CD4-positive, alpha-beta memory T cell (primary cell): ENCODE data around the gene CHD5. TPM values are rescaled to one million over a fixed set of nuclear protein-coding genes. Genes with fewer than 3 reads are reported as not detected.
A peak's percentile ranks its signal among the peaks of the same experiment; 100 is the strongest.

ENCODE experiments used
- CTCF ChIA-PET: fragments of 350-600 bp; sonication (Branson Sonifier 250); formaldehyde crosslinking; loops from one replicate; lab custom pipeline; 2021; ENCODE audit warnings: inconsistent platforms; ENCODE audit not compliant: partially characterized antibody; lab: Charles Lee
- POLR2A ChIA-PET: fragments of 350-600 bp; sonication (Branson Sonifier 250); formaldehyde crosslinking; loops from one replicate; lab custom pipeline; 2021; ENCODE audit not compliant: partially characterized antibody; lab: Charles Lee
- DNase-seq, 5 donors: peaks; one replicate each; pipeline versions ENCODE4 v3.0.0 to v3.0.0-alpha.2; 2020 to 2022; ENCODE audit warnings: mixed read lengths in 1 of 5
- H3K27ac ChIP-seq: one replicate; pipeline ENCODE4 v1.7.0; 2013; ENCODE audit warnings: low read depth, low read length
- H3K27me3 ChIP-seq: 2 replicates; pipeline ENCODE4 v1.7.0; 2013; ENCODE audit warnings: mild to moderate bottlenecking, low read length, moderate library complexity; ENCODE audit not compliant: insufficient read depth
- H3K36me3 ChIP-seq: 2 replicates; pipeline ENCODE4 v1.7.0; 2013; ENCODE audit warnings: mild to moderate bottlenecking, low read length, moderate library complexity; ENCODE audit not compliant: insufficient read depth
- H3K4me1 ChIP-seq: 2 replicates; pipeline ENCODE4 v1.7.0; 2013; ENCODE audit warnings: mild to moderate bottlenecking, low read length, moderate library complexity; ENCODE audit not compliant: insufficient read depth
- H3K4me3 ChIP-seq, 2 donors: one replicate each; pipeline ENCODE4 v1.7.0; 2013; ENCODE audit warnings: low read length in 2 of 2, mild to moderate bottlenecking in 1 of 2
- H3K9me3 ChIP-seq, 2 donors: one replicate each; pipeline ENCODE4 v1.7.0; 2013; ENCODE audit warnings: low read length in 2 of 2, control low read depth in 1 of 2; ENCODE audit not compliant: control insufficient read depth in 1 of 2
- H3K27ac Mint-ChIP-seq, 7 donors: one replicate each; pipeline ENCODE4 v1.8.0; 2020 to 2021; ENCODE audit warnings: mixed read lengths in 7 of 7, mild to moderate bottlenecking in 6 of 7, inconsistent platforms in 3 of 7, moderate library complexity in 3 of 7
- H3K27me3 Mint-ChIP-seq, 2 donors: one replicate each; pipeline ENCODE4 v1.8.0; 2020 to 2021; ENCODE audit warnings: mixed read lengths in 2 of 2
- H3K36me3 Mint-ChIP-seq, 2 donors: one replicate each; pipeline ENCODE4 v1.8.0; 2020 to 2021; ENCODE audit warnings: mixed read lengths in 2 of 2, inconsistent platforms in 1 of 2, mild to moderate bottlenecking in 1 of 2
- H3K4me1 Mint-ChIP-seq, 4 donors: one replicate each; pipeline ENCODE4 v1.8.0; 2020 to 2021; ENCODE audit warnings: mixed read lengths in 4 of 4, mild to moderate bottlenecking in 1 of 4
- H3K4me3 Mint-ChIP-seq, 8 donors: one replicate each; pipeline ENCODE4 v1.8.0; 2020 to 2021; ENCODE audit warnings: mixed read lengths in 8 of 8, mild to moderate bottlenecking in 7 of 8, moderate library complexity in 6 of 8, inconsistent platforms in 3 of 8
- H3K9me3 Mint-ChIP-seq, 8 donors: one replicate each; pipeline ENCODE4 v1.8.0; 2020 to 2021; ENCODE audit warnings: mixed read lengths in 8 of 8, mild to moderate bottlenecking in 5 of 8, inconsistent platforms in 3 of 8, moderate library complexity in 1 of 8
- intact Hi-C: fragments of 100-400 bp; cut with micrococcal nuclease; formaldehyde crosslinking; loops from one replicate; pipeline ENCODE4 v1.15.1; 2023
- polyA plus RNA-seq, 2 donors: library from polyadenylated mRNA; unstranded; fragments of 300-500 nt; fragmentation: Illumina TruSeq; gene quantifications; one replicate each; pipeline ENCODE4 v1.2.3, GENCODE V29; 2021
- total RNA-seq, 2 experiments: library from RNA; stranded (reverse); gene quantifications; one replicate each; pipeline ENCODE4 v1.2.3, GENCODE V29; 2021

CHD5 gene
- total and polyA plus RNA-seq, 4 experiments from 2014 or later, result 0.06 to 0.17 TPM; not detected in 2

DNA sequence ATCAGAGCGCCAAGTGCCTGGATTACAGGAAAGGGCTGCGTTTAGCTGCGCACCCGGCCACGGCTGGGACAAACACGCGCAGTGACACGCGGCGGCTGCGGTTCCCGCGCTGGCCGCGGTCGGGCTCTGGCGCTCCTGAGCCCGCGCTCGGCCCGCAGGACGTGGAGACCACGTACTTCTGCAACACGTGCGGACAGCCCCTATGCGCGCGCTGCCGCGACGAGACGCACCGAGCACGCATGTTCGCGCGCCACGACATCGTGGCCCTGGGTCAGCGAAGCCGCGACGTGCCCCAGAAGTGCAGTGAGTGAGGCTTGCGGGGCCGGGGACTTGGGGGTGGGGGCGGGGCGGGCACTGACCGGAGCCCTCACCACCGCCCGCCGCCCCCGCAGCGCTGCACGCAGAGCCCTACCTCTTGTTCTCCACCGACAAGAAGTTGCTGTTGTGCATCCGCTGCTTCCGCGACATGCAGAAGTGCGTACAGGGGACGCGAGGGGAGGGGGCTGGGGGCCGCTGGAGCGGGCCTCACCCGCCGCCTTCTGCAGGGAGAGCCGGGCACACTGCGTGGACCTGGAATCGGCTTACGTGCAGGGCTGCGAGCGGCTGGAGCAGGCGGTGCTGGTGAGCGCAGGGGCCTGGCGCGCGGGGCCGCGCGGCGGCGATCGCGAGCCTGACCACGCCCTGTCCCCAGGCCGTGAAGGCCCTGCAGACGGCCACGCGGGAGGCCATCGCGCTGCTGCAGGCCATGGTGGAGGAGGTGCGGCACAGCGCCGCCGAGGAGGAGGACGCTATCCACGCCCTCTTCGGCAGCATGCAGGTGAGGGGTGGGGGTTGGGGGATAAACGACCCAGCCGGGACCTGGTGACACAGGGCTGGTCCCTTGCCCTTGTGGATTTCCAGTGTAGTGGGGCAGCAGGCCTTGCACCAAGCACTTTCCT lies 28.9 kb upstream of the CHD5 start:
- peak overlapping the region in 1 of 2 donors; percentile 24 for H3K4me3 ChIP-seq
- H3K36me3 Mint-ChIP-seq, result no peaks in the 10 kb centered on the region
- H3K4me3 Mint-ChIP-seq, result peak overlapping the region; percentile 60 to 74 (median 66)
- H3K4me1 Mint-ChIP-seq, result peaks cover 2 to 27% (median 9%) of the 10 kb centered on the region in 4 donors
- POLR2A ChIA-PET, result interaction anchor here (1.0 to 1.3 kb wide), 2 partner anchors 19 to 36 kb away, joined by 3 to 4 read pairs; no protein-coding TSS in a partner anchor
- no peaks in the 10 kb centered on the region for H3K9me3 ChIP-seq
- H3K27me3 ChIP-seq, result no peaks in the 10 kb centered on the region
- peak overlapping the region in 1 of 7 donors; percentile 75 for H3K27ac Mint-ChIP-seq
- peaks cover 0 to 3% of the 10 kb centered on the region in 2 donors for H3K27me3 Mint-ChIP-seq
- no peak overlapping the region for H3K27ac ChIP-seq
- H3K36me3 ChIP-seq, result no peaks in the 10 kb centered on the region
- DNase-seq, result peak in 2 of 5 donors; percentile 16
- H3K9me3 Mint-ChIP-seq, result no peaks in the 10 kb centered on the region
- CTCF ChIA-PET, result interaction anchor here (1.2 kb wide), 1 partner anchor 11 kb away, joined by 3 read pairs; no protein-coding TSS in a partner anchor
- intact Hi-C loops, result loop anchor here (5.0 kb wide), 1 partner anchor 38 kb away; no protein-coding TSS in a partner anchor
- peaks cover 25% of the 10 kb centered on the region for H3K4me1 ChIP-seq

DNA sequence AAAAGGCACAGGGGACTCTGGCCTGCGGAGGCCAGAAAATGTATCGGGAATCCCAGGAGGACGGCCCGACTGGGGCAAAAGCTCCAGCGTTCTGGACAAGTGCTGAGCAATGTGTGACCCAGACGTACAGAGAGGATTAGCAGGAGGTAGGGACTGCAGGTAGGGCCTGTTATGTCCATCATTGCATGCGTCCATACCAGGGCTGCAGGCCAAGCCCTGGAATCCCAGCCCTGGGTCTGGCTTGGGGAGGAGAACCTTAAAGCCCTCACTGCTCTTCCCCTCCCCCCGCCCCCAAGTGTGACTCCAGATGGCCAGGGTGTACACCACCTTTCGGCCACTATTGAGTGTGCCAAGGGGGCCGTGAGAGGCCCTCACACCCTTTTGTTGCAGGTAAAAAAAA lies 27.8 kb upstream of the CHD5 start:
- no peak for DNase-seq
- Histone ChIP-seq H3K4me1 (peaks cover 25% of the 10 kb centered on the region), H3K27ac (no peak overlapping the region), H3K27me3 (no peaks in the 10 kb centered on the region), H3K9me3 (no peaks in the 10 kb centered on the region), H3K36me3 (no peaks in the 10 kb centered on the region), H3K4me3 (no peak overlapping the region)
- peaks cover 0 to 3% of the 10 kb centered on the region in 2 donors for H3K27me3 Mint-ChIP-seq
- ChIA-PET POLR2A (interaction anchor here (0.6 to 1.3 kb wide), 5 partner anchors 10 to 283 kb away, joined by 3 to 4 read pairs (median 3); no protein-coding TSS in a partner anchor), CTCF (interaction anchor here (1.2 to 4.6 kb wide), 2 partner anchors 13 to 28 kb away, joined by 3 to 20 read pairs; partner anchors contain the start of gene ICMT)
- no peaks in the 10 kb centered on the region for H3K36me3 Mint-ChIP-seq
- peak overlapping the region in 5 of 8 donors; percentile 29 to 68 (median 51) for H3K4me3 Mint-ChIP-seq
- intact Hi-C loops, result loop anchor here (5.0 kb wide), 1 partner anchor 39 kb away; no protein-coding TSS in a partner anchor
- peak overlapping the region in 1 of 7 donors; percentile 65 for H3K27ac Mint-ChIP-seq
- H3K9me3 Mint-ChIP-seq, result no peaks in the 10 kb centered on the region
- H3K4me1 Mint-ChIP-seq, result peaks cover 2 to 27% (median 9%) of the 10 kb centered on the region in 4 donors

GRCh38 chr1:6207075-6207885 lies 27.2 kb upstream of the CHD5 start:
- no peaks in the 10 kb centered on the region for H3K36me3 Mint-ChIP-seq
- peaks cover 0 to 3% of the 10 kb centered on the region in 2 donors for H3K27me3 Mint-ChIP-seq
- peak overlapping the region; percentile 61 to 83 (median 70) for H3K4me3 Mint-ChIP-seq
- CTCF ChIA-PET, result interaction anchor here (0.5 to 4.6 kb wide), 4 partner anchors 13 to 428 kb away, joined by 3 to 20 read pairs (median 4); partner anchors contain the start of gene ICMT
- no peaks in the 10 kb centered on the region for H3K9me3 Mint-ChIP-seq
- Histone ChIP-seq H3K27me3 (no peaks in the 10 kb centered on the region), H3K9me3 (no peaks in the 10 kb centered on the region), H3K36me3 (no peaks in the 10 kb centered on the region), H3K4me1 (peaks cover 25% of the 10 kb centered on the region), H3K4me3 (no peak overlapping the region), H3K27ac (no peak overlapping the region)
- DNase-seq, result no peak
- POLR2A ChIA-PET, result interaction anchor here (0.6 to 1.9 kb wide), 6 partner anchors 9 to 283 kb away, joined by 3 to 8 read pairs (median 4); no protein-coding TSS in a partner anchor
- peaks cover 2 to 27% (median 9%) of the 10 kb centered on the region in 4 donors for H3K4me1 Mint-ChIP-seq
- intact Hi-C loops, result loop anchor here (5.0 kb wide), 1 partner anchor 40 kb away; no protein-coding TSS in a partner anchor
- H3K27ac Mint-ChIP-seq, result peak overlapping the region in 2 of 7 donors; percentile 31 to 65

DNA sequence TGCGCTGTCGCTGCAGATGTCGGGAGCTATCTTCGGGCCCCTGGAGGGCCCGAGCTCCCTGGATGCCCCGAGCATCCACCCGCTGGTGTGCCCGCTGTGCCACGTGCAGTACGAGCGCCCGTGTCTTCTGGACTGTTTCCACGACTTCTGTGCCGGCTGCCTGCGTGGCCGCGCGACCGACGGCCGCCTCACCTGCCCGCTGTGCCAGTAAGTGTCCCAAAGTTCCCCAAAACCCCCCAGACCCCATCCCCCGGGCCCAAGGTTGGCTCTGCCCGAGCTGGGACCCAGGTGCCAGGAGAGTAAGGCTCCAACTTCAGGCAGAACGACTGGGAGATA lies 26.4 kb upstream of the CHD5 start:
- peak overlapping the region in 2 of 7 donors; percentile 30 to 35 for H3K27ac Mint-ChIP-seq
- H3K9me3 Mint-ChIP-seq, result no peaks in the 10 kb centered on the region
- ChIA-PET CTCF (interaction anchor here (0.5 to 4.6 kb wide), 7 partner anchors 9 to 427 kb away, joined by 3 to 20 read pairs (median 3); partner anchors contain the start of genes ICMT and NOL9), POLR2A (interaction anchor here (1.1 to 1.9 kb wide), 3 partner anchors 29 to 213 kb away, joined by 4 to 8 read pairs (median 5); partner anchors contain the start of gene ICMT)
- peak overlapping the region; percentile 56 to 83 (median 70) for H3K4me3 Mint-ChIP-seq
- H3K36me3 Mint-ChIP-seq, result no peaks in the 10 kb centered on the region
- Histone ChIP-seq H3K27ac (no peak overlapping the region), H3K9me3 (no peaks in the 10 kb centered on the region), H3K4me3 (peak overlapping the region in 1 of 2 donors; percentile 67), H3K27me3 (no peaks in the 10 kb centered on the region), H3K36me3 (no peaks in the 10 kb centered on the region), H3K4me1 (peaks cover 25% of the 10 kb centered on the region)
- intact Hi-C loops, result loop anchor here (5.0 kb wide), 1 partner anchor 41 kb away; no protein-coding TSS in a partner anchor
- DNase-seq, result no peak
- peaks cover 2 to 27% (median 10%) of the 10 kb centered on the region in 4 donors for H3K4me1 Mint-ChIP-seq
- peaks cover 0 to 3% of the 10 kb centered on the region in 2 donors for H3K27me3 Mint-ChIP-seq

GRCh38 chr1:6205849-6206519 lies 25.9 kb upstream of the CHD5 start, which contains the start of gene RNF207:
Gene RNF207 (plus strand): TSS chr1:6206119. CDS start chr1:6206536, 417 bp downstream.
- Histone ChIP-seq H3K4me3 (peak within 1 kb of the TSS; percentile 67 to 73), H3K27me3 (no peaks in the 10 kb centered on the region), H3K27ac (peak within 1 kb of the TSS; percentile 38), H3K9me3 (no peaks in the 10 kb centered on the region), H3K4me1 (peaks cover 25% of the 10 kb centered on the region), H3K36me3 (no peaks in the 10 kb centered on the region)
- intact Hi-C loops, result loop anchor here (5.0 kb wide), 1 partner anchor 41 kb away; no protein-coding TSS in a partner anchor
- peak; percentile 50 to 78 (median 58) for DNase-seq
- peak within 1 kb of the TSS; percentile 73 to 85 (median 79) for H3K4me3 Mint-ChIP-seq
- peak within 1 kb of the TSS in 4 of 7 donors; percentile 16 to 35 (median 30) for H3K27ac Mint-ChIP-seq
- no peaks in the 10 kb centered on the region for H3K9me3 Mint-ChIP-seq
- ChIA-PET POLR2A (interaction anchor here (1.1 to 1.9 kb wide), 3 partner anchors 30 to 213 kb away, joined by 4 to 8 read pairs (median 5); partner anchors contain the start of gene ICMT), CTCF (interaction anchor here (0.8 to 4.6 kb wide), 7 partner anchors 9 to 349 kb away, joined by 3 to 20 read pairs (median 3); partner anchors contain the start of genes ICMT and NOL9)
- peaks cover 3 to 31% (median 11%) of the 10 kb centered on the region in 4 donors for H3K4me1 Mint-ChIP-seq
- H3K36me3 Mint-ChIP-seq, result no peaks in the 10 kb centered on the region
- peaks cover 0 to 3% of the 10 kb centered on the region in 2 donors for H3K27me3 Mint-ChIP-seq

- Mint-ChIP-seq H3K27ac (no peak overlapping the region), H3K4me1 (peaks cover 28 to 51% (median 39%) of the 10 kb centered on the region in 4 donors), H3K9me3 (no peaks in the 10 kb centered on the region), H3K36me3 (peaks cover 5 to 17% of the 10 kb centered on the region in 2 donors), H3K27me3 (peaks cover 0 to 3% of the 10 kb centered on the region in 2 donors), H3K4me3 (peak overlapping the region in 1 of 8 donors; percentile 57)
- ChIA-PET POLR2A (no interaction called here), CTCF (interaction anchor here (1.0 to 3.0 kb wide), 2 partner anchors 14 to 42 kb away, joined by 3 to 9 read pairs; partner anchors contain the start of gene HES3)
- Histone ChIP-seq H3K36me3 (peaks cover 4% of the 10 kb centered on the region), H3K4me1 (peaks cover 45% of the 10 kb centered on the region), H3K27ac (no peak overlapping the region), H3K4me3 (no peak overlapping the region), H3K27me3 (no peaks in the 10 kb centered on the region), H3K9me3 (no peaks in the 10 kb centered on the region)
- intact Hi-C loops, result no loop called here
- DNase-seq, result no peak
Measured at GRCh38 chr1:6202256-6202655, 22.1 kb upstream of the CHD5 start.
